Mesothelial cell of epicardium (in vitro differentiated cells): ENCODE results near the gene TJP2. TPM values are rescaled to one million over a fixed set of nuclear protein-coding genes. Genes with fewer than 3 reads are reported as not detected.

ENCODE experiments used
- DNase-seq, 2 experiments: peaks; one replicate each; pipeline ENCODE4 v3.0.0; 2021; ENCODE audit warnings: low spot score in 2 of 2; ENCODE audit not compliant: unreplicated experiment in 2 of 2
- H3K27ac Mint-ChIP-seq: 2 replicates; pipeline ENCODE4 v1.8.0; 2021; ENCODE audit warnings: mixed read lengths
- H3K27me3 Mint-ChIP-seq: 2 replicates; pipeline ENCODE4 v1.8.0; 2021; ENCODE audit warnings: low read depth, mixed read lengths
- H3K36me3 Mint-ChIP-seq: 2 replicates; pipeline ENCODE4 v1.8.0; 2021; ENCODE audit warnings: mixed read lengths
- H3K4me1 Mint-ChIP-seq: 2 replicates; pipeline ENCODE4 v1.8.0; 2021; ENCODE audit warnings: mixed read lengths
- H3K4me3 Mint-ChIP-seq: 2 replicates; pipeline ENCODE4 v1.8.0; 2021; ENCODE audit warnings: mild to moderate bottlenecking, moderate library complexity, mixed read lengths
- H3K9me3 Mint-ChIP-seq: 2 replicates; pipeline ENCODE4 v1.8.0; 2021; ENCODE audit warnings: mixed read lengths
- CTCF ChIP-seq: fragments of 200-600 bp; sonication (generic); IDR thresholded peaks from one replicate; pipeline ENCODE4 v1.5.0; 2021; ENCODE audit warnings: antibody characterized with exemption; ENCODE audit not compliant: unreplicated experiment
- total RNA-seq: library from RNA; stranded (reverse); gene quantifications from 3 replicates; pipeline ENCODE4 v1.2.1, GENCODE V29; 2021

Gene TJP2
- total RNA-seq, 1 donor from 2014 or later, result 58.0 TPM

DNA sequence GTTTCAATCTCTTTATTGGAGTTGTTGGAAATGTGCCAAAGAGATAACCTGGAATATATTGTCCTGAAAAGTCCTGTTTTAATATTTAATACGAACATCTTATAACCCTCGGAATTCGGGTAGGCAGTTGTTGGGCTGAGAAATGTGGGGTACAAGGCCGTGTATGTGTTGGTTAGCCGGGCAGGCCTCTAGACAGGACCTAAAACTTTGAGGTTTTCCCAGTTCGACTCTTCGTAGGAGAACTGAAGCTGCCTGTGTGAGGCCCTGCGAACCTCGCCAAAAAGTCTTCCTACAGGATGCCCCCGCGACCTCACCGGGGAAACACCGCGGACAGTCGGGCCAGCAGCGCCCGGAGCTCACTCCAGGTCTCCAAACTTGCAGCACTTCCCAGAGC lies 583 bp upstream of the TJP2 start:
- no peak for DNase-seq
- Mint-ChIP-seq H3K4me3 (peak overlapping the region; percentile 72), H3K9me3 (no peaks in the 10 kb centered on the region), H3K36me3 (no peaks in the 10 kb centered on the region), H3K27ac (peak overlapping the region; percentile 61), H3K27me3 (peaks cover 8% of the 10 kb centered on the region), H3K4me1 (peaks cover 54% of the 10 kb centered on the region)
- TF ChIP-seq CTCF, result no peak

DNA sequence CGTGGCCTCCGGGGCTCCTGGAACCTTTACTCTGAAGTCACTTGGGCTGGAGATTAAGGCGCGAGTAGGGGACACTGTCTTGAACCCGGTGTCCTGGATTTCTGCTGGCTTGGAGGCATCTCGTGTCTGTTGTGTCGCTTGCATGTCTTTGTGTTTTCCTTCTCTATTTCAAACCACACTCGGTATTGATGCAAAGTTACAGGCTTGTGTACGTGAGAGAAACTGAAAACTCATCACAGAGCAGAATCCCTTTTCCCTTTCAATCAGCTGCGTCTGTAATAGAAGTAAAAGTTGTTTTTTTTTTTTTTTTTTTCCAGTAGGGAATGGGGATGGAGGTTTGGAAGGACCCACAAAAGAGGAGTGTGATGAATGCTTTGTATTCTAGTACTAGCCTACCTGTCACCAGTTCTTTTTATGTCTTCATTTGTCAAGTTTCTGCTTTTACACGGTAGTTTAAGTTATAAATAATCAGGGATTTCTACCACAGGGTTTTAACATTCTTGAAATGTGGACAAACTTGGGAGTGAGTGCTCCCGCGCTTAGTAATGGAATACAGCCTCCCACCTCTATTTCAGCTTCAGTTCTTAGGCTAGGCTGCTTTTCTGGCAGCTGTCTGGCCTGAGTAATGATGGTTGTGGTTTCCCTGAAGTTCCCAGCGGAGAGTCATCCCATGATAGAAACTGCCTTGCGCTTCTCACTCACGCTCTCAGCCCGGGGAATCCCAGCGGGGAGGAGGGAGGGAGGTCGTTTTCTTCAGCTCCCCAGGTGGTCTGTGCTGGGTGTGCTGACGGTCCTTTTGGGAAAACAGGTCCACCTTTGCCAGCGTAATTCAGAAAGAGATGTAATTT lies 763 bp downstream of the TJP2 start:
- Mint-ChIP-seq H3K27me3 (peaks cover 8% of the 10 kb centered on the region), H3K36me3 (no peaks in the 10 kb centered on the region), H3K27ac (peak overlapping the region; percentile 93), H3K9me3 (no peaks in the 10 kb centered on the region), H3K4me3 (peak overlapping the region; percentile 77), H3K4me1 (peaks cover 61% of the 10 kb centered on the region)
- DNase-seq, result peak; percentile 31 to 62
- no peak for TF ChIP-seq CTCF

DNA sequence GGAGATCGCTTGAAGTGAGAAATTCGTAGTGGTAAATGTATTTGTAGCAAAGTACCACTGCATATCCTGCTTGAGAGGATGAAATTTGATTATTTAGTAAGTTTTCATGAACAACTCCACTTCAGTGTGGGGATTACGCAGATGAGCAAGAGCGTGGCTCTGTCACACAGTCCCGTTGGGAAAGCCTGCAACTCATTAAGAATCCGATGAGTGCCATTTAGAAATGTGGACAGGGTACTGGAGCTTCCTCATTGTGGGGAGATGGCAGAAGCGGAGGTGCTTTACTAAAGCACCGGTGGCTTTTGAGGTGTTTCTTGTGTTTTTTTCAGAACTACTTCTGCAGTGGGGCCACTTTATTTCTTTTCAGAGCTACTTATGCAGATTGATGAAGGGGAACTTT lies 1.4 kb downstream of the TJP2 start:
- TF ChIP-seq CTCF, result no peak
- Mint-ChIP-seq H3K27ac (peak overlapping the region; percentile 93), H3K36me3 (no peaks in the 10 kb centered on the region), H3K4me1 (peaks cover 67% of the 10 kb centered on the region), H3K4me3 (peak overlapping the region; percentile 77), H3K9me3 (no peaks in the 10 kb centered on the region), H3K27me3 (peaks cover 8% of the 10 kb centered on the region)
- DNase-seq, result no peak

GRCh38 chr9:69176471-69177171 lies 2.5 kb downstream of the TJP2 start:
- peaks cover 8% of the 10 kb centered on the region for H3K27me3 Mint-ChIP-seq
- TF ChIP-seq CTCF, result no peak
- no peaks in the 10 kb centered on the region for H3K36me3 Mint-ChIP-seq
- H3K27ac Mint-ChIP-seq, result no peak overlapping the region
- no peaks in the 10 kb centered on the region for H3K9me3 Mint-ChIP-seq
- DNase-seq, result no peak
- H3K4me1 Mint-ChIP-seq, result peaks cover 63% of the 10 kb centered on the region
- H3K4me3 Mint-ChIP-seq, result no peak overlapping the region

GRCh38 chr9:69178583-69179011 lies 4.5 kb downstream of the TJP2 start:
- H3K27ac Mint-ChIP-seq, result peak overlapping the region; percentile 36
- no peak overlapping the region for H3K4me3 Mint-ChIP-seq
- H3K9me3 Mint-ChIP-seq, result no peaks in the 10 kb centered on the region
- no peak for TF ChIP-seq CTCF
- H3K36me3 Mint-ChIP-seq, result no peaks in the 10 kb centered on the region
- H3K4me1 Mint-ChIP-seq, result peaks cover 61% of the 10 kb centered on the region
- H3K27me3 Mint-ChIP-seq, result peaks cover 8% of the 10 kb centered on the region
- DNase-seq, result no peak
